PC-9 (cell line): ENCODE data around the gene PMPCA. TPM values are rescaled to one million over a fixed set of nuclear protein-coding genes. Genes with fewer than 3 reads are reported as not detected.

ENCODE experiments used
- BruUV-seq: library from RNA; stranded (reverse); fragments of 400-500 nt; replicated peaks from 2 replicates; lab custom pipeline; 2021; lab: Mats Ljungman, UMichigan
- CTCF ChIA-PET: fragments of 300-600 bp; sonication (Branson Sonifier 250); formaldehyde crosslinking; loops from one replicate; lab custom pipeline; 2022; ENCODE audit warnings: antibody characterized with exemption; lab: Charles Lee
- POLR2A ChIA-PET: fragments of 300-600 bp; sonication (Branson Sonifier 250); formaldehyde crosslinking; loops from one replicate; lab custom pipeline; 2022; ENCODE audit warnings: antibody characterized with exemption; ENCODE audit not compliant: unreplicated experiment; lab: Charles Lee
- DNase-seq, 2 experiments: peaks; one replicate each; pipeline versions ENCODE4 v3.0.0 to v3.0.0-alpha.2; 2015 to 2022; ENCODE audit warnings: mixed read lengths in 1 of 2
- H2AFZ ChIP-seq: fragments of 200-600 bp; sonication (generic); 2 replicates; pipeline ENCODE4 v1.8.1; 2017; ENCODE audit warnings: antibody characterized with exemption
- H3F3A ChIP-seq: fragments of 200-600 bp; sonication (generic); 2 replicates; pipeline ENCODE4 v1.8.1; 2017; ENCODE audit warnings: antibody characterized with exemption, mild to moderate bottlenecking, low read depth; ENCODE audit not compliant: insufficient read depth
- H3K27ac ChIP-seq: fragments of 200-600 bp; sonication (generic); 2 replicates; pipeline ENCODE4 v1.6.1; 2016; ENCODE audit warnings: mixed run types
- H3K27me3 ChIP-seq: fragments of 200-600 bp; sonication (generic); 2 replicates; pipeline ENCODE4 v1.6.1; 2016; ENCODE audit warnings: low read depth, mixed run types; ENCODE audit not compliant: insufficient read depth
- H3K36me3 ChIP-seq: fragments of 200-600 bp; sonication (generic); 2 replicates; pipeline ENCODE4 v1.6.1; 2016; ENCODE audit warnings: low read depth, mixed run types
- H3K4me1 ChIP-seq: fragments of 200-600 bp; sonication (generic); replicated peaks from 2 replicates; pipeline ENCODE4 v1.6.1; 2016; ENCODE audit warnings: mixed run types; ENCODE audit not compliant: insufficient read depth
- H3K4me2 ChIP-seq: fragments of 200-600 bp; sonication (generic); 2 replicates; pipeline ENCODE4 v1.6.1; 2017; ENCODE audit warnings: mixed run types
- H3K4me3 ChIP-seq: fragments of 200-600 bp; sonication (generic); 2 replicates; pipeline ENCODE4 v1.6.1; 2016; ENCODE audit warnings: mixed run types
- H3K79me2 ChIP-seq: fragments of 200-600 bp; sonication (generic); 2 replicates; pipeline ENCODE4 v1.6.1; 2017; ENCODE audit warnings: low read depth, mixed run types
- H3K9me2 ChIP-seq: fragments of 200-600 bp; sonication (generic); 2 replicates; pipeline ENCODE4 v1.8.1; 2017; ENCODE audit warnings: mild to moderate bottlenecking; ENCODE audit not compliant: insufficient read depth
- H3K9me3 ChIP-seq: fragments of 200-600 bp; sonication (generic); 2 replicates; pipeline ENCODE4 v1.8.1; 2016; ENCODE audit warnings: low read depth; ENCODE audit not compliant: insufficient read depth
- H4K20me1 ChIP-seq: fragments of 200-600 bp; sonication (generic); 2 replicates; pipeline ENCODE4 v1.8.1; 2017; ENCODE audit not compliant: insufficient read depth
- EZH2 ChIP-seq: fragments of 200-600 bp; sonication (generic); IDR thresholded peaks from 2 replicates; pipeline ENCODE4 v1.8.0; 2017; ENCODE audit warnings: antibody characterized with exemption, low read depth
- intact Hi-C: fragments of 100-400 bp; cut with micrococcal nuclease; formaldehyde crosslinking; loops from one replicate; pipeline ENCODE4 v1.10.0; 2022; ENCODE audit not compliant: unreplicated experiment
- total RNA-seq: library from RNA; stranded (reverse); gene quantifications from 2 replicates; pipeline ENCODE4 v1.2.3, GENCODE V29; 2021
- TF ChIP-seq, protein P1 (sequence below): fragments of 200-600 bp; sonication (generic); conservative IDR thresholded peaks from 2 replicates; pipeline ENCODE4 v1.6.1; 2017; ENCODE audit warnings: mixed run types, antibody characterized with exemption, mild to moderate bottlenecking, moderate library complexity

The PMPCA gene
- total RNA-seq, 1 experiment from 2014 or later = 78.1 TPM

DNA sequence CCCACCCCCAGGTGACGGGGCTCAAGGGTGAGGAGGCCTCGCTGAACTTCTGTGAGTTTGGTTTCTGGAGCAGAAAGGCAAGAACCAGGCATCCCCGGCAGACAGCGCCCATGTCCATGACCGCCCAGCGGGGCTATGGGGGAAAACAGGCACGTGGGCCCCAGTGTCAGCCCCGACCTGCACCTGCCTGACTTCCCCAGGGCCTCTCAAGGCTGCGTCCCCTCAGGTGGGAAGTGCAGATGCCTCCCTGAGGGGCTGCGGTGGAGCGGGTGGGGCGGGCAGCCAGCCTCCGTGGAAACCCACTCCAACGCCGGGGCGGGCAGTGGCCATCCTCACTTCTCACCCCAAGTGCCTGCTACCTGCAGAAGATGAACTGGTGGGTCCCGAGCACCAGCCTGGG lies 30.1 kb upstream of the PMPCA start:
- H3K9me2 ChIP-seq = no peaks in the 10 kb centered on the region
- H3K4me2 ChIP-seq = no peak overlapping the region
- DNase-seq = no peak
- no peak overlapping the region for H3K4me3 ChIP-seq
- H3K27ac ChIP-seq = no peak overlapping the region
- CTCF ChIA-PET = no interaction called here
- intact Hi-C loops = no loop called here
- no peaks in the 10 kb centered on the region for H3K4me1 ChIP-seq
- H4K20me1 ChIP-seq = no peaks in the 10 kb centered on the region; the same call in 1 of the 2 replicates
- no peaks in the 10 kb centered on the region for H3F3A ChIP-seq
- H3K79me2 ChIP-seq = no peaks in the 10 kb centered on the region
- no peak for TF ChIP-seq EZH2
- TF ChIP-seq, protein P1, sequence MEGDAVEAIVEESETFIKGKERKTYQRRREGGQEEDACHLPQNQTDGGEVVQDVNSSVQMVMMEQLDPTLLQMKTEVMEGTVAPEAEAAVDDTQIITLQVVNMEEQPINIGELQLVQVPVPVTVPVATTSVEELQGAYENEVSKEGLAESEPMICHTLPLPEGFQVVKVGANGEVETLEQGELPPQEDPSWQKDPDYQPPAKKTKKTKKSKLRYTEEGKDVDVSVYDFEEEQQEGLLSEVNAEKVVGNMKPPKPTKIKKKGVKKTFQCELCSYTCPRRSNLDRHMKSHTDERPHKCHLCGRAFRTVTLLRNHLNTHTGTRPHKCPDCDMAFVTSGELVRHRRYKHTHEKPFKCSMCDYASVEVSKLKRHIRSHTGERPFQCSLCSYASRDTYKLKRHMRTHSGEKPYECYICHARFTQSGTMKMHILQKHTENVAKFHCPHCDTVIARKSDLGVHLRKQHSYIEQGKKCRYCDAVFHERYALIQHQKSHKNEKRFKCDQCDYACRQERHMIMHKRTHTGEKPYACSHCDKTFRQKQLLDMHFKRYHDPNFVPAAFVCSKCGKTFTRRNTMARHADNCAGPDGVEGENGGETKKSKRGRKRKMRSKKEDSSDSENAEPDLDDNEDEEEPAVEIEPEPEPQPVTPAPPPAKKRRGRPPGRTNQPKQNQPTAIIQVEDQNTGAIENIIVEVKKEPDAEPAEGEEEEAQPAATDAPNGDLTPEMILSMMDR = no peak
- H2AFZ ChIP-seq = no peak overlapping the region
- no peaks in the 10 kb centered on the region; the same call in 1 of the 2 replicates for H3K36me3 ChIP-seq
- POLR2A ChIA-PET = no interaction called here
- no peaks in the 10 kb centered on the region for H3K9me3 ChIP-seq
- no peaks in the 10 kb centered on the region for H3K27me3 ChIP-seq
- no TSS peak for BruUV-seq

DNA sequence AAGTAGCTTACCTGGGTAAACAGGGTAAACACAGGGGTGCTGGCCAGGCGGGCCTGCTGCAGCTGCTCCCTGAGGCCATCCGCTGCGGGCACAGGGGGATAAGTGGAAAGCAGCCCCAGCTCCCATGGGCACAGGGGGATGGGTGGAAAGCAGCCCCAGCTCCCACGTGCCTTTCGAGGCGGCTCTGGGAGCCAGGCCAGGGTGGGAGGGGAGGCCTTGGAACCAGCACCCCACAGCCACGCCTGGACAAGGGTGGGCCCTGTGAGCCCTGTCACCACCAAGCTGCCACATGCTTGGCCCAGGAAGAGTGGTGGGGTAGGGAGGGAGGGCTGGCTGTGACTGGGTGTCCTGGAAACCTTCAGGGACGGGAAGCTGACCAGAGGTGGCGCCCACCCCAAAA lies 29.1 kb upstream of the PMPCA start:
- CTCF ChIA-PET = no interaction called here
- Histone ChIP-seq H3K4me1 (no peaks in the 10 kb centered on the region), H3K4me2 (no peak overlapping the region), H3F3A (no peaks in the 10 kb centered on the region), H3K9me3 (no peaks in the 10 kb centered on the region), H3K79me2 (no peaks in the 10 kb centered on the region), H3K27ac (no peak overlapping the region), H2AFZ (no peak overlapping the region), H3K9me2 (no peaks in the 10 kb centered on the region), H3K36me3 (no peaks in the 10 kb centered on the region; the same call in 1 of the 2 replicates), H4K20me1 (no peaks in the 10 kb centered on the region; the same call in 1 of the 2 replicates), H3K4me3 (no peak overlapping the region), H3K27me3 (no peaks in the 10 kb centered on the region)
- no peak for DNase-seq
- intact Hi-C loops = no loop called here
- no TSS peak for BruUV-seq
- TF ChIP-seq, protein P1 = no peak
- TF ChIP-seq EZH2 = no peak
- POLR2A ChIA-PET = interaction anchor here (0.6 kb wide), 1 partner anchor 16 kb away, joined by 3 read pairs; no protein-coding TSS in a partner anchor

DNA sequence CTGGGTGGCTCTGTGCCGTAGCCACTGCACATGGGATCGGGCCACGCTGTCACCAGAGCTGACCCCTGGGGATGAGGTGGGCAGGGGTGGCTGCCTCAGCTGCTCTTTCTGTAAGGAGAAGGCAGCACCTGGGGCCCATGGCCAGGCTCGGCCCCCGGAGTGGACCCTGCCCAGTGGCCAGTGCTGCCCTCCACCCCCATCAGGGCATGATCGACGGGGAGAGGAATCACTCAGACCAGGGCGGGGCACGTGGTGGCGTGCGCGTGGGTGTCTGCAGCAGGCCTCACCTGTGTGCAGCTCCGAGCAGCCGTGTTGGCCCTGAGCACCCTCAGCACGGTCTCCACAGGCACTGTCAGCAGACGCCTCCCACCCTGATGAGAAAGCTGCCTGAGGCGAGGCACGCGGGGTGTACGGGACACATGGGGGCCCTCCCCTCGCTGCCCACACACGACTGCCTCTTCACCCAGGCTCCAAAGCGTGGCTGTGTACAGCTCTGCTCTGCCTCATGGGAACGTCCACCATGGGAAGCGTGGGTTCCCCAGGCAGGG lies 28.4 kb upstream of the PMPCA start:
- Histone ChIP-seq H3K9me2 (no peaks in the 10 kb centered on the region), H3K4me1 (no peaks in the 10 kb centered on the region), H3K79me2 (no peaks in the 10 kb centered on the region), H3K27me3 (no peaks in the 10 kb centered on the region), H3K4me2 (no peak overlapping the region), H4K20me1 (no peaks in the 10 kb centered on the region; the same call in 1 of the 2 replicates), H3K9me3 (no peaks in the 10 kb centered on the region), H3K27ac (no peak overlapping the region), H3K4me3 (no peak overlapping the region), H2AFZ (no peak overlapping the region), H3K36me3 (no peaks in the 10 kb centered on the region; the same call in 1 of the 2 replicates), H3F3A (no peaks in the 10 kb centered on the region)
- POLR2A ChIA-PET = no interaction called here
- DNase-seq = no peak
- intact Hi-C loops = no loop called here
- no peak for TF ChIP-seq EZH2
- TF ChIP-seq, protein P1 = no peak
- BruUV-seq = no TSS peak
- CTCF ChIA-PET = no interaction called here
